ENCODE data around the gene RAPGEF2. TPM values are rescaled to one million over a fixed set of nuclear protein-coding genes. Genes with fewer than 3 reads are reported as not detected.

Gene RAPGEF2
- total and polyA plus RNA-seq, 2 of the 8 experiments (the other 6 are each of a cell fraction or from before 2014, with no cell fraction given): 24.4 to 48.6 TPM

DNA sequence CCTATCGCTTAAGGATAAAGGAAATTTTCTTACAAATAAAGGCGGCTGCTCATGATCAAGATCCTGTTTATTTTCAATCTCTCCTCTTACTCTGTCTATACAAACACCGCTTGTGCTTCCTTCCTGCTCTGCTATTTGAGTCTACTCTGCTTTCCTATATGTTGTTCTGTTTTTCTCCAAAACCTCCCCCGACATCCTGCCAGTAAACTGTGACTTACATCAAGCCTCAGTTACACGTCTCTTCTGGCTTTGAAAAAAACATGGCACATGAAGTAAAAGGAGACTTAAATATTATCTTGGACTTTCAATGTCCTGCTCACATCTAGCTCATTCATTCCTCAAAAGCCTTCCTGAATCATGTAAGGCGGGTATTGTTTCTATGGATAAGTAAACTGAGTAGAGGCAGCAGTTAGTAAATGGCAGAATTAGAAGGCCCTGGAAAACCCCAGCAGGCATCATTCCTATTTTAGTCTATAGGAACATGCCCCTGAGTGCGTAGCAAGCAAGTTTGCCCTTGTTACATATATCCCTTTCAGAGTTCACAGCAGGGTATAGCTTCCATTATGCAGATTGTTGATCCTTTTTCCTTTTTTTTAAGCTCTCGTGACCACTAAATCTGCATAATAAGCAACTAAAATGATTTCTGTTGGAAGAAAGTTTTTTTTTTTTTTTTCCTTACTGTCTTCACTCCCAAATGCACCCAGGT is 280.1 kb downstream of the RAPGEF2 start:
- Histone ChIP-seq H3K14ac (ENCODE audit: insufficient read length) (no peak overlapping the region), H3K79me2 (ENCODE audit: control insufficient read depth in 1 of 2, insufficient read depth in 2 of 2, low read length in 2 of 2) (no peaks in the 10 kb centered on the region), H3K56ac (replicated peaks; ENCODE audit: insufficient read length, low read depth, low read length) (no peak overlapping the region), H3K27me3 (replicated peaks in 1 of 4; ENCODE audit: control insufficient read depth in 3 of 4, extremely low read depth in 1 of 4, insufficient read depth in 3 of 4, low read length in 3 of 4) (peaks cover 6 to 30% (median 23%) of the 10 kb centered on the region in 4 experiments; a peak in 6 of 7 replicates), H2BK15ac (ENCODE audit: low read length) (no peak overlapping the region), H2AFZ (ENCODE audit: low read length) (no peak overlapping the region), H3K36me3 (ENCODE audit: control insufficient read depth in 2 of 4, insufficient read depth in 4 of 4, low read length in 3 of 4) (no peaks in the 10 kb centered on the region), H3K27ac (ENCODE audit: low read depth, low read length) (no peak overlapping the region), H4K91ac (replicated peaks; ENCODE audit: insufficient read length, low read length) (no peak overlapping the region), H3K18ac (ENCODE audit: extremely low read depth, low read length) (no peak overlapping the region), H3K23ac (ENCODE audit: insufficient read length) (no peak overlapping the region), H3K4me1 (replicated peaks in 1 of 4; ENCODE audit: control insufficient read depth in 3 of 4, insufficient read depth in 4 of 4, low read length in 3 of 4) (peaks cover 0 to 12% (median 8%) of the 10 kb centered on the region in 4 experiments; a peak in 4 of 7 replicates), H2BK5ac (ENCODE audit: low read depth, low read length) (no peak overlapping the region), H3K23me2 (ENCODE audit: low read depth, low read length) (peaks cover 1% of the 10 kb centered on the region), H2AK5ac (ENCODE audit: low read depth, low read length) (no peak overlapping the region), H2BK20ac (ENCODE audit: low read length) (no peak overlapping the region), H2BK120ac (replicated peaks; ENCODE audit: low read depth, low read length) (no peak overlapping the region), H3K4ac (replicated peaks; ENCODE audit: insufficient read length, low read depth, low read length) (no peak overlapping the region), H2BK12ac (ENCODE audit: low read depth, low read length) (no peak overlapping the region), H4K8ac (ENCODE audit: extremely low read depth, insufficient read depth, low read length) (no peak overlapping the region), H3K4me3 (ENCODE audit: extremely low read depth in 1 of 4, insufficient read depth in 2 of 4, low read depth in 3 of 4, low read length in 4 of 4) (peak overlapping the region in 2 of 4 experiments; percentile 11 to 50; a peak in 2 of 8 replicates), H4K5ac (ENCODE audit: insufficient read length, low read depth, low read length) (no peak overlapping the region), H3K79me1 (ENCODE audit: low read depth, low read length) (no peaks in the 10 kb centered on the region), H3K9ac (replicated peaks in 1 of 4; ENCODE audit: extremely low read depth in 1 of 4, low read depth in 3 of 4, low read length in 3 of 4) (no peak overlapping the region), H4K20me1 (replicated peaks in 1 of 2; ENCODE audit: control insufficient read depth in 1 of 2, insufficient read depth in 2 of 2, low read length in 2 of 2) (no peaks in the 10 kb centered on the region), H3K9me3 (ENCODE audit: insufficient read depth in 2 of 2, low read depth in 1 of 2, low read length in 1 of 2) (peaks cover 3 to 4% of the 10 kb centered on the region in 2 experiments; a peak in 2 of 4 replicates), H3K4me2 (ENCODE audit: insufficient read depth in 1 of 2, low read depth in 2 of 2, low read length in 2 of 2) (peak overlapping the region; percentile 37 to 58; a peak in 3 of 4 replicates)
- CTCF ChIA-PET (ENCODE audit: partially characterized antibody): no interaction called here
- POLR2A ChIA-PET (ENCODE audit: partially characterized antibody): interaction anchor here (0.6 kb wide), 1 partner anchor 163 kb away, joined by 3 read pairs; no protein-coding TSS in a partner anchor
- 15% methylated on average over 8 of the region's 8 CpGs; no CpG with 5 or more reads in 1 of the 2 experiments for WGBS, 2 experiments (ENCODE audit: extremely low coverage in 1 of 2, insufficient coverage in 1 of 2, insufficient read length in 1 of 2, insufficient replicate concordance in 2 of 2, low coverage in 1 of 2, low lambda C conversion rate in 2 of 2, missing lambda C conversion rate in 1 of 2)
- DNase-seq (ENCODE audit: low read depth in 1 of 2, low spot score in 2 of 2) (peak in 1 of 2 experiments; percentile 21), FAIRE-seq (peak; percentile 82)
- TF ChIP-seq, protein P1, sequence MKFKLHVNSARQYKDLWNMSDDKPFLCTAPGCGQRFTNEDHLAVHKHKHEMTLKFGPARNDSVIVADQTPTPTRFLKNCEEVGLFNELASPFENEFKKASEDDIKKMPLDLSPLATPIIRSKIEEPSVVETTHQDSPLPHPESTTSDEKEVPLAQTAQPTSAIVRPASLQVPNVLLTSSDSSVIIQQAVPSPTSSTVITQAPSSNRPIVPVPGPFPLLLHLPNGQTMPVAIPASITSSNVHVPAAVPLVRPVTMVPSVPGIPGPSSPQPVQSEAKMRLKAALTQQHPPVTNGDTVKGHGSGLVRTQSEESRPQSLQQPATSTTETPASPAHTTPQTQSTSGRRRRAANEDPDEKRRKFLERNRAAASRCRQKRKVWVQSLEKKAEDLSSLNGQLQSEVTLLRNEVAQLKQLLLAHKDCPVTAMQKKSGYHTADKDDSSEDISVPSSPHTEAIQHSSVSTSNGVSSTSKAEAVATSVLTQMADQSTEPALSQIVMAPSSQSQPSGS (IDR thresholded peaks at IDR 0.05; ENCODE audit: low read length): peak; percentile 70; the same call in 1 of the 2 replicates
- TF ChIP-seq RAD21 (IDR thresholded peaks at IDR 0.05 in 1 of 2, conservative IDR thresholded peaks at IDR 0.05 in 1 of 2; ENCODE audit: low read depth in 2 of 2, low read length in 2 of 2) (no peak), ZNF274 (IDR thresholded peaks at IDR 0.05; ENCODE audit: borderline replicate concordance, extremely low read depth, low read length) (no peak), HDAC2 (IDR thresholded peaks at IDR 0.05; ENCODE audit: borderline replicate concordance in 1 of 2, low read depth in 2 of 2, low read length in 2 of 2) (0 out of 4 replicates have a peak, but pooled peaks of 1 of the 2 experiments have one; percentile 82), POU5F1 (IDR thresholded peaks at IDR 0.05; ENCODE audit: low read depth, low read length) (peak; percentile 66; the same call in 1 of the 2 replicates), EP300 (IDR thresholded peaks at IDR 0.05; ENCODE audit: borderline replicate concordance in 1 of 2, low read depth in 2 of 2, low read length in 2 of 2) (0 out of 3 replicates have a peak, but pooled peaks of 1 of the 2 experiments have one; percentile 35)
- TF ChIP-seq, protein P2, sequence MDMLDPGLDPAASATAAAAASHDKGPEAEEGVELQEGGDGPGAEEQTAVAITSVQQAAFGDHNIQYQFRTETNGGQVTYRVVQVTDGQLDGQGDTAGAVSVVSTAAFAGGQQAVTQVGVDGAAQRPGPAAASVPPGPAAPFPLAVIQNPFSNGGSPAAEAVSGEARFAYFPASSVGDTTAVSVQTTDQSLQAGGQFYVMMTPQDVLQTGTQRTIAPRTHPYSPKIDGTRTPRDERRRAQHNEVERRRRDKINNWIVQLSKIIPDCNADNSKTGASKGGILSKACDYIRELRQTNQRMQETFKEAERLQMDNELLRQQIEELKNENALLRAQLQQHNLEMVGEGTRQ (IDR thresholded peaks at IDR 0.05; ENCODE audit: low read length): no peak

Data from H1 (cell line).